Caco-2 (cell line): ENCODE measurements around the gene C9orf72. TPM values are rescaled to one million over a fixed set of nuclear protein-coding genes. Genes with fewer than 3 reads are reported as not detected.

Source experiments
- BruUV-seq: library from RNA; stranded (reverse); fragments of 400-500 nt; replicated peaks from 2 replicates; lab custom pipeline; 2021; lab: Mats Ljungman, UMichigan
- CTCF ChIA-PET: fragments of 300-600 bp; sonication (Branson Sonifier 250); formaldehyde crosslinking; loops from one replicate; lab custom pipeline; 2022; ENCODE audit warnings: antibody characterized with exemption; lab: Charles Lee
- POLR2A ChIA-PET: fragments of 300-600 bp; sonication (Branson Sonifier 250); formaldehyde crosslinking; loops from one replicate; lab custom pipeline; 2022; ENCODE audit warnings: antibody characterized with exemption; lab: Charles Lee
- DNase-seq, 2 experiments: peaks; one replicate each; pipeline versions ENCODE4 v3.0.0 to v3.0.0-alpha.2; 2020 to 2022
- H3K27me3 ChIP-seq: replicated peaks from 2 replicates; pipeline ENCODE4 v1.6.0; 2011; ENCODE audit warnings: low read length; ENCODE audit not compliant: control insufficient read depth, insufficient read depth
- H3K36me3 ChIP-seq: 2 replicates; pipeline ENCODE4 v1.5.1; 2011; ENCODE audit warnings: low read length; ENCODE audit not compliant: control insufficient read depth, insufficient read depth
- H3K4me1 ChIP-seq: fragments of 250-450 bp; sonication (Bioruptor Pico); 2 replicates; pipeline ENCODE4 v1.5.1; 2020; ENCODE audit warnings: mild to moderate bottlenecking
- H3K4me3 ChIP-seq: 2 replicates; pipeline ENCODE4 v1.5.1; 2011; ENCODE audit warnings: low read depth, mild to moderate bottlenecking, control low read depth, low read length
- H3K9me3 ChIP-seq: fragments of 250-450 bp; sonication (Bioruptor Pico); 2 replicates; pipeline ENCODE4 v1.5.1; 2020; ENCODE audit warnings: mild to moderate bottlenecking, moderate library complexity
- H3K27ac Mint-ChIP-seq: one replicate; pipeline ENCODE4 v1.8.0; 2022; ENCODE audit warnings: mixed read lengths; ENCODE audit not compliant: unreplicated experiment
- H3K27me3 Mint-ChIP-seq: one replicate; pipeline ENCODE4 v1.8.0; 2022; ENCODE audit warnings: mixed read lengths; ENCODE audit not compliant: insufficient read depth, unreplicated experiment
- H3K36me3 Mint-ChIP-seq: one replicate; pipeline ENCODE4 v1.8.0; 2022; ENCODE audit warnings: mild to moderate bottlenecking, mixed read lengths; ENCODE audit not compliant: insufficient read depth, unreplicated experiment
- H3K4me1 Mint-ChIP-seq: one replicate; pipeline ENCODE4 v1.8.0; 2022; ENCODE audit warnings: low read depth, mixed read lengths; ENCODE audit not compliant: unreplicated experiment
- H3K4me3 Mint-ChIP-seq: one replicate; pipeline ENCODE4 v1.8.0; 2022; ENCODE audit warnings: mild to moderate bottlenecking, moderate library complexity, mixed read lengths; ENCODE audit not compliant: unreplicated experiment
- H3K9me3 Mint-ChIP-seq: one replicate; pipeline ENCODE4 v1.8.0; 2022; ENCODE audit warnings: mixed read lengths; ENCODE audit not compliant: unreplicated experiment
- CTCF ChIP-seq, 2 experiments: fragments of 200-600 bp in 1 of 2; IDR thresholded peaks; 1 replicate in 1 of 2; 2 replicates in 1 of 2; pipeline versions ENCODE4 v1.5.1 to v1.8.0; 2011 to 2022; ENCODE audit warnings: antibody characterized with exemption in 1 of 2, control low read depth in 1 of 2, inconsistent platforms in 1 of 2, low read depth in 1 of 2, low read length in 1 of 2, mild to moderate bottlenecking in 1 of 2, moderate library complexity in 1 of 2; ENCODE audit not compliant: insufficient read depth in 1 of 2, severe bottlenecking in 1 of 2, unreplicated experiment in 1 of 2
- intact Hi-C: fragments of 100-400 bp; cut with micrococcal nuclease; formaldehyde crosslinking; loops from one replicate; pipeline ENCODE4 v1.10.0; 2022; ENCODE audit not compliant: unreplicated experiment
- total RNA-seq: library from RNA; stranded (reverse); gene quantifications from 2 replicates; pipeline ENCODE4 v1.2.3, GENCODE V29; 2022

Gene C9orf72
- total RNA-seq, 1 experiment from 2014 or later: 3.6 TPM

- intact Hi-C loops: no loop called here
- Mint-ChIP-seq H3K9me3 (no peaks in the 10 kb centered on the region), H3K27me3 (no peaks in the 10 kb centered on the region), H3K4me3 (no peak overlapping the region), H3K4me1 (no peaks in the 10 kb centered on the region), H3K27ac (no peak overlapping the region), H3K36me3 (peaks cover 2% of the 10 kb centered on the region)
- no peak for TF ChIP-seq CTCF (IDR thresholded peaks at IDR 0.05; ENCODE audit: insufficient read depth in 1 of 2, low read depth in 1 of 2, low read length in 1 of 2, severe bottlenecking in 1 of 2, unreplicated experiment in 1 of 2)
- POLR2A ChIA-PET: no interaction called here
- CTCF ChIA-PET: no interaction called here
- DNase-seq: no peak
- H3K4me3 ChIP-seq: no peak overlapping the region
- H3K9me3 ChIP-seq: no peaks in the 10 kb centered on the region
- BruUV-seq: no TSS peak
- no peaks in the 10 kb centered on the region for H3K27me3 ChIP-seq
- no peaks in the 10 kb centered on the region for H3K4me1 ChIP-seq
- no peaks in the 10 kb centered on the region for H3K36me3 ChIP-seq
These were observed 66.3 kb downstream of the C9orf72 start for GRCh38 chr9:27506981-27507380.

GRCh38 chr9:27505744-27506161 is 67.5 kb downstream of the C9orf72 start:
- H3K9me3 Mint-ChIP-seq: no peaks in the 10 kb centered on the region
- H3K9me3 ChIP-seq: no peaks in the 10 kb centered on the region
- H3K4me1 ChIP-seq: no peaks in the 10 kb centered on the region
- H3K27me3 ChIP-seq: no peaks in the 10 kb centered on the region
- no peak for TF ChIP-seq CTCF (IDR thresholded peaks at IDR 0.05; ENCODE audit: insufficient read depth in 1 of 2, low read depth in 1 of 2, low read length in 1 of 2, severe bottlenecking in 1 of 2, unreplicated experiment in 1 of 2)
- H3K36me3 Mint-ChIP-seq: peaks cover 5% of the 10 kb centered on the region
- intact Hi-C loops: no loop called here
- H3K36me3 ChIP-seq: no peaks in the 10 kb centered on the region
- no peaks in the 10 kb centered on the region for H3K4me1 Mint-ChIP-seq
- no peak overlapping the region for H3K4me3 Mint-ChIP-seq
- no peaks in the 10 kb centered on the region for H3K27me3 Mint-ChIP-seq
- POLR2A ChIA-PET: no interaction called here
- no peak overlapping the region for H3K4me3 ChIP-seq
- CTCF ChIA-PET: no interaction called here
- H3K27ac Mint-ChIP-seq: no peak overlapping the region
- no peak for DNase-seq
- BruUV-seq: no TSS peak

- Histone ChIP-seq H3K9me3 (no peaks in the 10 kb centered on the region), H3K36me3 (no peaks in the 10 kb centered on the region), H3K4me1 (no peaks in the 10 kb centered on the region), H3K27me3 (no peaks in the 10 kb centered on the region), H3K4me3 (no peak overlapping the region)
- no peaks in the 10 kb centered on the region for H3K4me1 Mint-ChIP-seq
- intact Hi-C loops: no loop called here
- no peak for TF ChIP-seq CTCF (IDR thresholded peaks at IDR 0.05; ENCODE audit: insufficient read depth in 1 of 2, low read depth in 1 of 2, low read length in 1 of 2, severe bottlenecking in 1 of 2, unreplicated experiment in 1 of 2)
- no TSS peak for BruUV-seq
- no peak for DNase-seq
- no peaks in the 10 kb centered on the region for H3K27me3 Mint-ChIP-seq
- H3K27ac Mint-ChIP-seq: no peak overlapping the region
- H3K36me3 Mint-ChIP-seq: peaks cover 5% of the 10 kb centered on the region
- POLR2A ChIA-PET: no interaction called here
- H3K4me3 Mint-ChIP-seq: no peak overlapping the region
- CTCF ChIA-PET: no interaction called here
- H3K9me3 Mint-ChIP-seq: no peaks in the 10 kb centered on the region
These were observed 69.0 kb downstream of the C9orf72 start for GRCh38 chr9:27504259-27504658.
